GM19395 (cell line): Measurements from ENCODE around the gene LCOR.

Experiments
- ATAC-seq: cut with Tn5 transposase; IDR thresholded peaks from one replicate; pipeline ENCODE4 v1.9.1; 2021; ENCODE audit warnings: mild to moderate bottlenecking, moderate library complexity; ENCODE audit not compliant: unreplicated experiment

Gene LCOR

DNA sequence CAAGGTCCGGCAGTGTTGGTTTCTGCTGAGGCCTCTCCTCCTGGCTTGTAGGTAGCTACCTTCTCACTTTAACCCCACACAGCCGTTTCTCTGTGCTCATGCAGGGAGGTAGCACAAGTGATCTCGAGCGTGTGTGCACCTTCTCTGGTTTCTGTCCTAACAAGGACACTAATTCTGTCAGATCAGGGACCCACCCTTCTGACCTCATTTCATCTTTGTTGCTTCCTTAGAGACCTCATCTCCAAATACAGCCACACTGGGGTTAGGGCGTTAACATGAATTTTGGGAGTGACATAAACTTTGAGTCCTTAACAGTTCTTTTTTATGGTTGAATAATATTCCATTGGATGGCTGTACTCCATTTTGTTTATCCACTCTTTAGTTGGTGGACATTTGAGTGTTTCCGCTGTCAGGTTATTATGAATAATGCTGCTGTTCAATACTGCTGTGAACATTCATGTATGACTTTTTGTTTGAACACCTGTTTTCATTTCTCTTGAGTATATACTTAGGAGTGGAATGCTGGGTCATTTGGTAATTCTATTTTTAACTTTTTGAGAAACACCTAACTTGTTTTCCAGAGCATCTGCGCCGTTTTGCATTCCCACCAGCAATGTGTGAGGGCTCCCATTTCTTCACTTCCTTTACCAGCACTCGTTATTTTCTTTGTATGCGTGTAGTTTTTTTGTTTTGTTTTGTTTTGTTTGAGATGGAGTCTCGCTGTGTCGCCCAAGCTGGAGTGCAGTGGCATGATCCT, 57.5 kb downstream of the LCOR start:
- no peak for ATAC-seq

DNA sequence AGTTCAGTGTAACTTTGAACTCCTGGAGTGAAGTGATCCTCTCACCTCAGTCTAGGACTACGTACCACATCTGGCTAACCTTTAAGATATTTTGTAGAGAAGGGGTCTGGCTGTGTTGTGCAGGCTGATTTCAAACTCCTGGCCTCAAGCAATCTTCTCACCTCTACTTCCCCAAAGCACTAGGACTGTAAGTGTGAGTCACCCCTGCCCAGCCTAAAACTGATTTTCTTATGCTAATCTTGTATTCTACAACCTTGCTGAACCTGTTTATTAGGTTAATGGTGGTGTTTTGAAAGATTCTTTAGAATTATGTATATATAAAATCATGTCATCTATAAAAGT, 58.0 kb downstream of the LCOR start:
- no peak for ATAC-seq

DNA sequence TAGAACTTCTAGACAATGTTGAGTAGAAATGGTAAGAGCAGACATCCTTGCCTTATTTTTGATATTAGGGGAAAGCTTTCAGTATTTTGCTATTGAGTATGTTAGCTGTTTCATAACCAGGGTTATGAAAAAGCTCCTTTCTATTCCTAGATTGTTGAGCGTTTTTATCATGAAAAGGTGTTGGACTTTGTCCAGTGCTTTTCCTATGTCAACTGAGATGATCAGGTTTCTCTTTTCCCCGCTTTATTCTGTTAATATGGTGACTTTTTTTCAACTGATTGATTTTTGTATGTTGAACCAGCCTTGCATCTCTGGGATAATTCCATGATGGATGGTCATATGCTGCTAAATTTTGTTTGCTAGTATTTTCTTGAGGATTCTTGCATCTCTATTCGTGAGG, 58.5 kb downstream of the LCOR start:
- ATAC-seq, result no peak

DNA sequence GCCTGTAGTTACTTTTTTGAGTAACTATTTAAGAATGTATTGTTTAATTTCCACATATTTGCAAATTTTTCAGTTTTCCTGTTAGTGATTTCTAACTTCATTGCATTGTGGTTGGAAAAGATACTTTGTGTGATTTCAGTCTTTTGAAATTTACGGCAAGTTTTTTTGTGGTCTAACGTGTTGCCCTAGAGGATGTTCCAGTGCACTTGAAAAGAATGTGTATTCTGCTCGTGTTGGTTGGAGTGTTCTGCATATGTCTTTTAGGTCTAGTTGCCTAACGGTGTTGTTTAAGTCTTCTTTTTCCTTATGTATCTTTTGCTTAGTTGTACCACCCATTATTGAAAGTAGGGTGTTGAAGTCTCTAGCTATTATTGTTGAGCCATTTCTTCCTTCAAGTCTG, 59.7 kb downstream of the LCOR start:
- no peak for ATAC-seq

DNA sequence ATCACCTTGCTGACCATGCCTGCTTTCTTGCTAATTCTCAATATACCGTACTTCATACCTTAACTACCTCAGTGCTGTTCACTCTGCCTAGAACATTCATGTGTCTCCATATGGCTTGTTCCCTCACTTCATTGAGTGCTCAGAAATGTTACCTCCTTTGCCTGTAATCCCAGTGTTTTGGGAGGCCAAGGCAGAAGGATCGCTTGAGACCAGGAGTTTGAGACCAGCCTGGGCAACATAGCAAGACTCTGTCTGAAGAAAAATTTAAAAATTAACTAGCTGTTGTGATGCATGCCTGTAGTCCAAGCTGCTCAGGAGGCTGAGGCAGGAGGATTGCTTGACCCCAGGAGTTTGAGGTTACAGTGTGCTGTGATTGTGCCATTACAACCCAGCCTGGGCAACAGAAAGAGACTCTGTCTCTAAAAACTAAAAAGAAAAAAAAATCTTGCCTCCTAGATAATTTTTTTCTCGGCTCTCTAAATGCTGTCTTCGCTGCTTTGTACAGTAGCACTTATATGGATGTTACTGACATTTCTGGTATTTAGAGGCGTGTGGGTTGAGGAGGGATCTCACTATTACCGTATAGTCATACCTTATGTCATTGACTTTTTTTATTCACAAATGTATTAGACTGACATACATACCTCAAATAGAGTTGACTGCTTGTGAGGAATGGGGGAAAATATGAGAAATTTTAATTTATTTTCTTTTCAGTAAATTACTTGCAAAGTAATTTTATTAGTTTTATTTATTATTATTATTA, 63.7 kb downstream of the LCOR start:
- ATAC-seq, result no peak

DNA sequence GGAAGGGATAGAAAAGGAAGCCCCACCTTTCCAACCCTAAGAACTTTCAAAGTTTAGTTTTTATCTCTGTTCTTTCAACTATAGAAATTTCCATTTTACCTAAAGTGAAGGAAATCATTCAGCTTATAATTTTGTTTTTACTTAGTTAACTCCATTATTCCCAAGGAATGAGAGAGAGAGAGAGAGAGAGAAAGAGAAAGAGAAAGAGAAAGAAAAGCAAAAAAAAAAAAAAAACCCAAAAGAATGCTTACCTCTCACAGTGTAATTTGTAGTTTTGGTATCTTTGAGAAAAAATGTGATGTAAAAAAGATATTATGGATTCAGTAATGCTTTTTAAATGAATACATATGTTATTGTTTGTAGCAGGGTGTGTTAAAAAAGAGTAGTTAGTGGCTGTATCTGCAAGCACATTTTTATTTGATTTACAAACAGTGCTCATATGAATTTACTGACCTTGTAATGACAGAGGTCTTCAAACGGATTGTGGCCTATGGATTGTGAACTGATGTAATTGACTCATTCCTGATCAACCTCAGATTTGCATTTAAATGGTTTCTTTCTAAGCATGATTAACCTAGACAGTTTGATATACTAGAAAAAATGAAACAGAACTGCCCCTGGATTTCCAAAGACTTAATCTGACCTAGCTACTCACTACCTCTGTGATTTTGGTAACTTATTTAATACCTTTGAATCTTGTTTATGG, 64.9 kb downstream of the LCOR start:
- no peak for ATAC-seq

DNA sequence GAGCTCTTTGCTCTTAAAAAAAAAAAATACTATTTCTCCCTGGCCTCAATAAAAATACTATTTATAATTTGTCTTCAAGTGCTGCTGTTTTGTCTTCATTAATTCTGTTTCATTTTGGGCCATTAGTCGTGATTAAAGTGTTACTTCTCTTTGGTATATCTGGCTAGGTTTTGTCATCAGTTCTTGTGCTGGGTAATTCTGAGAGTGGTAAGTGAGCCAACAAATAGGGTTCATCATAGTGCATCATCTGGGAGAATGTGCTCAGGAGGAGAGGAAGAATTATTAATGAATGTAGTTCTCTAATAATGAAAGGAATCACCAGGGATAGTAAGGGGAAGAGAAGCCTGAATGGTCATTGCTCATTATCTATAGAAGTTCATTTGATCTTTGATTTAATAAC, 70.0 kb downstream of the LCOR start:
- no peak for ATAC-seq

DNA sequence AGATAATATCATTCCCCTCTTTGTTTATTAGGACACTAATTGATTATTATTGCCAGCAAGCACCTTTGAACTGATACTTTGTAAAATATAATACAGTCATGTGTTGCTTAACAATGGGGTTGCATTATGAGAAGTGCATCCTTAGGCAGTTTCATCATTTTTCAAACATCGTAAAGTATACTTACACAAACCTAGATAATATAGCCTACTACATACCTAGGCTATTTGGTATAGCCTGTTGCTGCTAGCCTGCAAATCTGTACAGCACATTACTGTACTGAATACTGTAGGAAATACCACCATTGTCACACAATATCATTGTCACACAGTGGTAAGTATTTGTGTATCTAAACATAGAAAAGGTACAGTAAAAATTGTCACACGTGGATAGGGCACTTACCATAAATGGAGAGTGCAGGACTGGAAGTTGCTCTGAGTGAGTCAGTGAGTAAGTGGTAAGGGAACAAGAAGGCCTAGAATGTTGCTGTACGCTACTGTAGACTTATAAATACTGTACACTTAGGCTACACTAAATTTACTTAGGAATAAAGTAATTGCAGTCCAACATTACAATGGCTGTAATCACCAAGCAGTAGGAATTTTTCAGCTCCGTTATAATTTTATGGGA, 70.7 kb downstream of the LCOR start:
- no peak for ATAC-seq

DNA sequence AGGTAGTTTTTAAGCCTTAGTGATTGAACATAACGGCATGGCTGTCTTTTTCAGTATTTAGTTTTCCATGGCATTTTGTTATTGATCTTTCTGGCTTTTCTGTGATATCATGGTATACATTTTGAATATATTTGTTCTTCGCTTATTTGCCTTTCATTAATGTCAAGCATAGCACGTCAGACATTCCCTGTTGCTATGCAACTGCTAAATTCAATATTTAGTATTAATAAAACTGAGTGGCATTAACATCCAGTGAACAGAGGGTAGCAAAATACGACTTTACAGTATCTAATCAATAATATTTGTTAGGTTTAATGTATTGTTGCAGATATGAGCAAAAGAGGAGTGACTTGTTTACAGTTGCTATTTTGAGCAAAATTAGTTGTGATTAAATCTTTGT, 72.5 kb downstream of the LCOR start:
- no peak for ATAC-seq

DNA sequence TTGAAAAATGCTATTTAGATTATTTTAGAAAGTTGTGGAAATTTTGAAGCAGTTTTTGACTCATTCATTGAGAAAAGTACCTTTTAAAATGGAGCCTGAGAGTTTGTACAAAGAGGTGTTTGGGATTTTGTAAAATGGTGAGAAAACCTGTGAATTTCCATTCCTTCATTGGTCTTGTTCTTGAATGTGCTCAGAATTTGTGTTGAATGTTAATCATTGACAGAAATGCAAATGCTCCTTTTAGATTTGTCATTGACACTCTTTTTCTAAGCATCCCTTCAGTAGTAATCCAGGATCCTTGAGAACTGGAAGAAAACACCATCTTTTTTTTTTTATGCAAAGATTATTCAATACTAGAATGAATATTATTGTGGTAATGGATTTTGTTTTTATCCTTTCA, 74.8 kb downstream of the LCOR start:
- ATAC-seq, result no peak

DNA sequence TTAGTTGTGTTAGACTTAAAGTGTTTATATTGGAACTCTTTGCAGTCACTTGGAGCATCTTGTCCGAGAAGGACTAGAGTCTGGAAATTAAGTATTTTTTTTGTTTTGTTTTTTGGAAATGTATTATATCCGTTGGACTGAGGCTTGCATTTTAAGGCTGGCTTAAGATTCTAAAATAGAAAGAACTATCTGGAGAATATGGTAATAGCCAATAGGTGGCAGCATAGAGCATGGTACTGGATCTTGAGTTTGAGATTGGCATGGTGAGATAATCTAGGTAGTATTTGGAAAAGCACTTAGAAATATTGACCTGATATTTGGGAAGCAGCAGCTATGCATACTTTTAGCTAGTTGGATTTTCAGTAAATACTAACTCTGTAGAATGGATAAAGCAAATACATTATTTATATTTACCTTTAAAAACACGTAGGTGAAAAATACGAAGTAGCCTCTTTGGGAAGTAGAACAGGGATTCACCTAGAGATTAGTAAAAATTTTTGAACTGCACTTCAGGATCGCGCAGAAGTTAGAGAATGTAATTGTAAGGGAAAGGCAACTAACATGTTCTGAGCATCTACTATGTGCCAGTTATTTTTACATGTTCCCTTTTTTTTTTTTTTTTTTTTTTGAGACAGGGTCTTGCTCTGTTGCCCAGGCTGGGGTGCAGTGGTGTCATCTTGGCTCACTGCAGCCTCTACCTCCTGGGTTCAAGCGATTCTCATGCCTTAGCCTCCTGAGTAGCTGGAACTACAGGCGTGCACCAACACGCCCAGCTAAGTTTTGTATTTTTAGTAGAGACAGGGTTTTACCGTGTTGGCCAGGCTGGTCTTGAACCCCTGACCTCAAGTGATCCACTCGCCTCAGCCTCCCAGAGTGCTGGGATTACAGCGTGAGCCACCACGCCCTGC, 78.6 kb downstream of the LCOR start:
- no peak for ATAC-seq

DNA sequence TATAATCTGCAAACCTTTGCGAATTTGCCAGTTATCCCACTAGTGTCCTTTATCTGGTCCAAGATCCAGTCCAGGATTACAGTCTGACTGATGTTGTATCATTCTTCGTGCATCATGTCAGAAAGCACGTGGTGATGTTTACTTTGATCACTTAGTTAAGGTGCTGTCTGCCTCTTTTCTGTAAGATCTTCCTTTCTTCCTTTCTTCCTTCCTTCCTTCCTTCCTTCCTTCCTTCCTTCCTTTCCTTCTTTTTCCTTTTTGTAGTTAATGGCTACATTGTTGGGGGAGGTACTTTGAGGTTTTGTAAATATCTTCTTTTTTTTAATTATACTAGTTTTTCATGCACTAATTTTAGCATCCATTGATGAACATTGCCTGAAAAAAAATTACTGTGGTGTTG, 80.3 kb downstream of the LCOR start:
- ATAC-seq, result no peak

DNA sequence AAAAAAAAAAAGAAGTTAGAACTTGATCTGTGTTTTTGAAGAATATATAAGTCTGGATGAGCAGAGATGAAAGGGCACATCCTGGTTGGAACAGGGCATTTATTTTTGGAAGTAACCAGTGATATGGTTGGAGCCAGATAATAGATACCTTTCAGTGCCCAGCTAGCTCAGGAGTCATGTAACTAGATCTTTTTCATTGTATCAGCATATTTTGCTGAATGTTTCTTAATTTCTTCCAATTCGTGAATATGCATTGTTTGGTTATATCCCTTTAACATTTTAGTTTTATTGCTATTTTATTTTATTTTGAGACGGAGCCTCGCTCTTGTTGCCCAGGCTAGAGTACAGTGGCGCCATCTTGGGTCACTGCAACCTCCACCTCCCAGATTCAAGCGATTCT, 81.8 kb downstream of the LCOR start:
- ATAC-seq, result no peak

DNA sequence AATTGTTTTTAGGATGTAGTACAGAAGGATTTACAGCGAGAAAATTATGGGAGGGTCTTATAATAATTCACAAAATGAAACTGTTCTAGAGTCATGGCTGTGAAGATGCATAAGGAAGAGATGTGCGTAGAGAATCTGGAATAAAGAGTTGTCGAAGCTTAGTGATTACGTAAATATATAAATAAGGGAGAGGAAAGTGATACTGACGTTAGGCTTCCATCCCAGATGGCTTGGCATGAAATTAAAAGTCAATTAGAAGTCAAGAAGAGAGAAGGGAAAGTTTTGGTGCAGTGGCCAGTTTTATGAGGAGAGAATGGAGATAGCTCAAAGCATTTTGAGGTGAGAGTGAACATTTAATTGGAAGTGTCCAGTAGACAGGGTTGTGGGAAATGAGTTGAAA, 85.5 kb downstream of the LCOR start:
- no peak for ATAC-seq

DNA sequence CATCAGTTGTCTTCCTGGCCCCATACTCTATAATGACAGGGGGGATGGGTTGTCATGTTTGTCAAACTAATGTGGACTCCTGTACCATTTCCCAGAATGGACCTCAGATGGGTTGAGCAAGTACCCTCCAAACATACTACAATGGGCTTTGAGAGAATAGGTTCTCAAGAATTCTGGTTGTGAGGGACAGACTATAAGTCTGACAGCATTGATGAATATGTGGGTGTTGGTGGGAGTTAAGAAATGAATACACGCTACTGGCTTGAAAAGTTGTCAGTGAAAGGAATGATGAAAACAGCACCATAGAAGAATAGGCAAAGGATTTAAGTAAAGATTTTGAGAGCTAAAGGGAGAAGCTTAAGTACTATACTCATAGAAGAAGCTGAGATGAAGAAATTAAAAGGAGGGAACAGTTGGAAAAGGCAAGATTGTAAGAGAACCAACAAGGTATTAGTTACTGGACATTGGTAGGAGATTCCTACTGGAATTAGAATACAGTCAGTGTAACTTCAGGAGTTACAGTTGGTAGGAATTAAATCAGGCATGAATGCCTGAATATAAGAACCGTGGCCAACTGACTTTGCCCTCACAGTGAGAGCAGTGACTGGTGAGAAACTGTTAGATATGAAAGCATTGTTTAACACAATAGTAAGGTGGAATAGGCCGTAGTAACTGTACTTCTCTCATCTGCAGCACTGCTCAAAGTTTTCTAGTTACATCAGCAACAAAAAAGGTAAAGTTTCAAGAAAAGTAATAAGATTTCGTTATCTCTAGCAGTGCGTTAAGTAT, 86.3 kb downstream of the LCOR start:
- ATAC-seq, result no peak

DNA sequence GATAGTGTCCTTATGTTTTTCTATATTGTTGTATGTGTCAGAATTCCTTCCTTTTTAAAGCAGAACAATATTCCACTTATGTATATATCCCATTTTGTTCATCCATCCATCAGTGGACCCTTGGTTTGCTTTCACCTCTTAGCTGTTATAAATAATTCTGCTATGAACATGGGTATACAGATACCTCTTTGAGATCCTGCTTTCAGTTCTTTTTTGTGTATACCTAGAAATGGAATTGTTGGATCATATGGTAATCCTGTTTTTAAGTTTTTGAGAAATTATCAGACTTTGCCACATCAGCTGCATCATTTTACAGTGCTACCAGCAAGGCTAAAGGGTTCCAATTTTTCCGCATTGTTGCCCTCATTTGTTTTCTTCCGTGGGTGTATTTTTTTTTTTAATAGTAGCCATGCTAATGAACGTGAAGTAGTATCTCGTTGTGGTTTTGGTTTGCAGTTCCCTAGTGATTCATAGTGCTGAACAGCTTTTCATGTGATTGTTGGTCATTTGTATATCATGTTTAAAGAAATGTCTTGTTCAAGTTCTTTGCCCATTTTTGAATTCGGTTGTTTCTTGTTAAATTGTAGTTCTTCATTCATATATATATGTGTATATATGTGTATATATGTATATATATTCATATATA, 87.8 kb downstream of the LCOR start:
- no peak for ATAC-seq

DNA sequence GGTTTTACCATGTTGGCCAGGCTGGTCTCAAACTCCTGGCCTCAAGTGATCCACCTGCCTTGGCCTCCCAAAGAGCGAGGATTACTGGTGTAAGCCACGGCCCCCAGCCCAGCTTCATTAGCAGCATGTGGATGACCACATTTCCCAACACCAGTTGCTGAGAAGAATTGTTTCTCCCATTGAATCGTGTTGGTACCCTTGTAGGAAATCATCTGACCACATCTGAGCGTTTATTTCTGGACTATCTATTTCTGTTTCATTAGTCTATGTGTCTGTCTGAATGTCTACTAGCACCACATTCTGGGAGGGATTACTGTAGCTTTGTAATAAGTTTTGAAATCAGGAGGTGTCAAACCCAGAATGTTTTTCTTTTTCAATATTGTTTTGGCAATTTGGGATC, 89.6 kb downstream of the LCOR start:
- ATAC-seq, result no peak

DNA sequence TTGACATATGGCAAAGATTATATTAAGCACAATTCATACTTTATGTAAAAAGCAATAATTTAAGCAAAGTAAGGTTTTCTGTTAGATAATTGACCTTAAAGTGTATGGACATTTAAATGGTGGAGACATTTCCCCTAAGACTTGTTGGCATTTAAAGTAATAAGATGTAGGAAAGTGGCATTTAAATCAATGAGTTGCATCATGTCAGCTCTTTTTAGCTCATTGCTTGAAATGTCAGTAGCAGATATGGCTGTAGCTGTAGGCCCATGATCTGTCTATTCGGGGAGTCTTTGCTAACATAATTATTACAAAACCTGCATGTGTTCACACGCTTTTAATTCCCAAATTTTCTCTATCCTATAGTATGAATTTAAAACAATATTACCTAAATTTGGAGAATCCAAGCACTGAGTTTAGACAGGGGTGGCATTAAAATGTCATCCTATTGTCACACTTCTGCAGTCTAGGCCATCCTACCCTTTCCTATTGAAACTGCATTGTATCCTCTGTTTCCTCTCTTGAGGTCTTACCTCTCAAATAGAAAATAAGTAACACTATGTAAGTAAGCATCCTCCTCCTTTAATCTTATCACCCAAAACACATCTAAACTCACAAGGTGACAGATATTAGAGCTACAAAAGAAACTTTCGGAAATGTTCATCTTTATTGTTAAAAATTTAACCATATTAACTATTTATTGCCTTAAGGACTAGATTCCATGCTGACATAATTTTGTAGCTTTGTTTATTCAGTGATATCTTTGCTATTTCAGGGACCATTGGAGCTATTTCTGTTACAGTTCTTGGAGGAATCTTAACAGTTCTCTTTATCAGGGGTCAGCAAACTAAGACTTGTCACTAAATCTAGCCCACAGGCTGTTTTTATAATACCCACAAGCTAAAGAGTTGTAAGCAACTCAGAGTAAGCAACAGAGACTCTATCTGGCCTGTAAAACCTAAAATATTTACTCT, 91.2 kb downstream of the LCOR start:
- ATAC-seq, result no peak
